Measurements from ENCODE around the gene ADAMTS8. TPM values are rescaled to one million over a fixed set of nuclear protein-coding genes. Genes with fewer than 3 reads are reported as not detected.

The ADAMTS8 gene, protein sequence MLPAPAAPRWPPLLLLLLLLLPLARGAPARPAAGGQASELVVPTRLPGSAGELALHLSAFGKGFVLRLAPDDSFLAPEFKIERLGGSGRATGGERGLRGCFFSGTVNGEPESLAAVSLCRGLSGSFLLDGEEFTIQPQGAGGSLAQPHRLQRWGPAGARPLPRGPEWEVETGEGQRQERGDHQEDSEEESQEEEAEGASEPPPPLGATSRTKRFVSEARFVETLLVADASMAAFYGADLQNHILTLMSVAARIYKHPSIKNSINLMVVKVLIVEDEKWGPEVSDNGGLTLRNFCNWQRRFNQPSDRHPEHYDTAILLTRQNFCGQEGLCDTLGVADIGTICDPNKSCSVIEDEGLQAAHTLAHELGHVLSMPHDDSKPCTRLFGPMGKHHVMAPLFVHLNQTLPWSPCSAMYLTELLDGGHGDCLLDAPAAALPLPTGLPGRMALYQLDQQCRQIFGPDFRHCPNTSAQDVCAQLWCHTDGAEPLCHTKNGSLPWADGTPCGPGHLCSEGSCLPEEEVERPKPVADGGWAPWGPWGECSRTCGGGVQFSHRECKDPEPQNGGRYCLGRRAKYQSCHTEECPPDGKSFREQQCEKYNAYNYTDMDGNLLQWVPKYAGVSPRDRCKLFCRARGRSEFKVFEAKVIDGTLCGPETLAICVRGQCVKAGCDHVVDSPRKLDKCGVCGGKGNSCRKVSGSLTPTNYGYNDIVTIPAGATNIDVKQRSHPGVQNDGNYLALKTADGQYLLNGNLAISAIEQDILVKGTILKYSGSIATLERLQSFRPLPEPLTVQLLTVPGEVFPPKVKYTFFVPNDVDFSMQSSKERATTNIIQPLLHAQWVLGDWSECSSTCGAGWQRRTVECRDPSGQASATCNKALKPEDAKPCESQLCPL
- polyA plus RNA-seq (2014; cell fraction: cytosol; rRNA removed) = 3.1 and 3.7 TPM in 2 replicates
- 1.9 and 3.0 TPM in 2 replicates for polyA plus RNA-seq (2014; cell fraction: nucleus; rRNA removed)

DNA sequence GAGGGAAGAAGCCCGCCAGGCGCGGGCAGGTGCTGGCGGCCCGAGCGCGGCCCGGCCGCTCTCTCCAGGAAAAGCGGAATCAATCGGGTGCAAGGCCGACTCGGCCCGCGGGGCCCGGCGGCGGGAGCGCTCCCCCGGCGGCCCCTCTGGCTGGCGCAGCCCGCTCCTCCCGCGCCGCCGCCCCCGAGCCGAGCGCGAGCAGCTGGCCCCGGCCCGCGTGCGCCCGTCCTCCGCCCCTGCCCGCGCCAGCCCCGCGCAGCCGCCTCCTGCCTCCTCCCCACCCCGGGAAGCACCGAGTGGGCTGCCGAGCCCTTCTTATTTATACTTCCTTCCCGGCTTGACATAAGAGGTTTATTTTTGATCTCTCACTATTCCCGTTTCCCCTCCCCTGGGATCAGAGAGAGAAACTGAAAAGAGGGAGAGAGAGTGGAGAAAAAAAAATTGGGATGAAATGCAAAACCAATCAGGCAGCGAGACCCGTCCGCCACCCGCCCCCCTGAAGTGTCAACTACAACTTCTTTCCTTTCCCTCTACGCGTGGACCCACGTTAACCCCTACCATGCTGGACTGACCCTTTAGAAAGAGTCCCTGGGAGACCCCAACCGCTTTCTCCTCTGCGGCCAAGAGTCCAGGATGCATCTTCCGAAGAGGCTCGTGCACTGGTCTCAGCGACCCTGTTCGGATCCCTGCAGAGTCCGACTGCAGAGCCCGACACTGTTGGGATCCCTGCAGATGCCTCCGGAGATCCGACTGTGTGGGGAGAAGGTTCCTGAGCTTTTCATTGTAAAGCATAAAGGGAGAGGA, at the start of gene ADAMTS8:
Gene ADAMTS8 (minus strand): TSS at position 294 of the 804 bp plus-strand sequence. CDS start 323 bp downstream, outside the sequence.
- no peak for DNase-seq (ENCODE audit: low spot score)

DNA sequence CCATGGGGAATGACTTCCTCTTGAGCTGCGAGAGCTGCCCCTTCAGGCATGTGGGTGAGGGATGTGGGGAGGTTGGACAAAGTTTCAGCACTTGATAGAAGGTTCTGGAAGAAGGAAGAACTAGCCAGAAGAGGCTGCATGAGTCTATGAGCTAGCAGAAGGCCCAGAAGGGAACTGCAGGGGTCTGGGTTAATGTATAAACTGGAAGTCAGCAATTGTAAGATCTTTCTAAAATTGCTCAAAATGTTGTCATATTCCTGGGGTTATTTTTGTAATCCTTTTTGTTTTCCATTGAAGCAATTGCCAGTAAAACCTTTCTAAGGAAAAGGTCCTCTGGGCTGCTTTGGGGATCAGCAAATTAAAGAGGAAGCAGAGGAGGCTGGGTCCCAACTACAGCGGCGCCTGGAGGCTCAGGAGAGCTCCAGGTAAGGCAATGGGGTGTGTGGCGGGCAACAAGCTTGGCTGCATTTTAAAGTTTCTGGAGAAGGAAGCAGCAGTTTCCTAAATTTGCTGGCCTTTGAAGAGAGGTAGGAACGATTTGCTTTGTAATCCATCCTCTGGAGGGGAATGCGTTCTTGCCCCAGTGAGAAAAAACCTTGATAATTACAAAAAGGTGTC, 49.3 kb upstream of the ADAMTS8 start:
- no peak for DNase-seq (ENCODE audit: low spot score)

DNA sequence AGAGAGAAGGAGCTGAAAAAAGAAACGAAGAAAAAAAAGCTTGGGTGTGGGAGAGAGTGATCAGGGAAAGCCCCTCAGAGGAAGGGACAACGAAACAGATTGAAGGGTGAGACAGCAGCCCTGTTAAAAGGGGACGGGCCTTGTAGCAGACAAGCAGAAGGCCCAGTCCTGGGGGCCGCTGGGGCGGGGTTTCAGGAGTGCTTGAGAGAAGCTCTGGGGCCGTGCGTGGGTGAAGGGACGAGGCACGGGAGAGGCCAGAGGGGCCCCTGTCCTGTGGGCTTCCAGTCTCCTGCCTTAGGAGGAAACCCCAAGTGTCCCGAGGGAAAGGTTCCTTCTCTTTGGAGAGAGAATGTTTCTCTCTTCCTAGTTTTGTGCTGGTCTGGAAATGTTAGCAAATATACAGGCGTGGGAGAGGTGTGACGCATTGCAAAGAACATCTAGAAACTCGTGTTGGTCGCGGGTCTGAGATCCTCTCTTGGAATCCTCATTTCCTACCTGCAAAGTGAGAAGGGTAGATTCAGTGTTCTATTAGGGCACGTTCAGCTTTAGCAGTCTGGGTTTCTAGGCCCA, 48.6 kb upstream of the ADAMTS8 start:
- DNase-seq (ENCODE audit: low spot score) = no peak

DNA sequence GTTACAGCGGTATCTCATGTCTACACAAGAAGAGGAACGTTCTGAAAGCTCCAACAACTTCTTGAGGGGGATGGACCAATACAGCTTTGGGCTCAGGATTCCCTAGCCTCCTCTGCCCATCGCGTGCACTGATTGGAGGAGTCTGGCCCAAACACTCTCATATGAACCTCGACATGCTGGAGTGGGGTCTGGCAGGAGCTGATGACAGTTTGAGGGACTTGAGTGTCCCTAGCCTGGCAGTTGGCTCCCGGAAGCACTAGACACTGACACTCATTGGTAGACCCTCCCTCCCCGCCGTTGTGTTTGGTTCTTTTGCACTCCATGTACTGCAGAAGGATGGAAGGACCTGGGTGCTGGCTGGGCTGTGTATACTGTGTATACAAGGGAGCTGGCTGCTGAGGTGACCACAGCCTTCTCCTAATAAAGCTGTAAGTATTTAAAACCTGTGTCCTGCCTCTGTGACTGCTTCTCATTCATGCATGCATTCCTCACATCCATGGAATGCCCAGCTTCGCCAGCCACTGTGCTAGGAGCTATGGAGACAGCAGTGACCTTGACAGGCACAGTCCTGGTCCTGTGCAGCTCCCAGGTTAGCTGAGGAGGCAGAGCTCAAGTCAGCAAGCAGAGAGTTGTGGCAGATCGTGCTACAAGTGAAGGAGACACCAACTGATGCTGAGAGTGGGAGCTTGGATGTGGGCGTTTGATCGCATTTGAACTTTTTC, 48.0 kb upstream of the ADAMTS8 start:
- no peak for DNase-seq (ENCODE audit: low spot score)

DNA sequence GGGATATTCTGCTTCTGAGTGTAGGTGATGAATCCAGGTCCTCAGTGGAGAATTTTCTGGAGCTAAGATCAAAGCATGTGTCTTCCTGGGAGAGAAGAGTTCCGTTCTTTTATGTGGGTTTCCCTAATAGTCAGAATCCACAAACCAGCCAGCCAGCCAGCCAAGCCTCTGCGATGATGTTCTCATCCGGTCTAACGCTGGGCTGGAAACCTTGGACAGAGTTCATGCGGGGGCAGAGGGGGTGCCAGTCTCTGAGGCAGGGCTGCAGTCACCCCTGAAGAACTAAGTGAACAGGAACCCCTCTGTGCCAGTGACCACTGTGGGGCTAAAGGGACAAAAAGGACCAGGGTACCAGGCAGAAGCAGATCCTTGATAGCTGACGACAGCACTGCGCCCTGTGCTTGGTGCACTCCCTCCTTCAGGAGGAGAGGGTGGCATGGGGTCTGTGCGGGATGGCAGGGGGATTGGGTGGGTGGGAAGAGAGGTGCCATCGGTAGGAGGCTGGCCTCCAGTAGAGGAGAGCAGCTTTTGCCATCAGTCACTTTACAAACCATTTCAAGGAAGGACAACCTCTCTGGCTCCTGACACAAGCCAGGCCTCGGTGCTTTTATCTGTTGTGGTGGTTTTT, 47.1 kb upstream of the ADAMTS8 start:
- no peak for DNase-seq (ENCODE audit: low spot score)

DNA sequence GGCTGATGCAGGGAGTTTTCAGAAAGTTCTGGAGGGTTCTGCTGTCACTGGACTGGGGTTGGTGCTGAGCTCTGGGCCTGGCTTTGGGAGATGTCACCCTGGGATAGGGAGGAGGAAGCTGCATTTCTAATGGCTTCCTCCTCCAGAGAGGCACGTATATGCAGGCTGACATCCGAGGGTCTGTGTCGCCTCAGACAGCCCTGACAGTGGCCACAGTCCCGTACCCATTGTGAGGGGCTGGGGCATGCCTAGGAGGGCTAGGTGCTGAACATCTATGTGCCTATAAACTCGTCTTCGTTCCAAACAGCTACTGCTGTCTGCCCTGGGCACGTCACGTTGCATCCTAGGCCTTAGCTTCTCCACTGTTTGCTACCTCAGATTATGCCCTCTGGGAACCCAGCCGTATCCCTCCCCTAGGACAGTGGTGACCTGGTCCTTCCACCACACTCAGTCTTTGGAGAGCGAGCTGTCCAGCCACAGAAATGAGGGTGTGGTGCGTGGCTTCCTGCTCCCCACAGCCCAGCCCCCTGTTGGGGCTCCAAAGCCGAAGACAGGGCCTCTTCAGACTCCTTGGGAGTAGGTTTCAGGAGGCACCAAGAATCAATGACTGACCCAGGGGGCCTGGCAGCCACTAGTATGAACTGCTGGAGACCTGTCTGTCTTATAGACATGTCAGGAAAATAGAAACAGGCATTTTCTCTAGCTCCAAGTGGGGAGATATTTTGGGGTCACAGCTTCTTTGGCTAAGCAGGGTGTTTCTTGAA, 46.4 kb upstream of the ADAMTS8 start:
- DNase-seq (ENCODE audit: low spot score) = no peak

DNA sequence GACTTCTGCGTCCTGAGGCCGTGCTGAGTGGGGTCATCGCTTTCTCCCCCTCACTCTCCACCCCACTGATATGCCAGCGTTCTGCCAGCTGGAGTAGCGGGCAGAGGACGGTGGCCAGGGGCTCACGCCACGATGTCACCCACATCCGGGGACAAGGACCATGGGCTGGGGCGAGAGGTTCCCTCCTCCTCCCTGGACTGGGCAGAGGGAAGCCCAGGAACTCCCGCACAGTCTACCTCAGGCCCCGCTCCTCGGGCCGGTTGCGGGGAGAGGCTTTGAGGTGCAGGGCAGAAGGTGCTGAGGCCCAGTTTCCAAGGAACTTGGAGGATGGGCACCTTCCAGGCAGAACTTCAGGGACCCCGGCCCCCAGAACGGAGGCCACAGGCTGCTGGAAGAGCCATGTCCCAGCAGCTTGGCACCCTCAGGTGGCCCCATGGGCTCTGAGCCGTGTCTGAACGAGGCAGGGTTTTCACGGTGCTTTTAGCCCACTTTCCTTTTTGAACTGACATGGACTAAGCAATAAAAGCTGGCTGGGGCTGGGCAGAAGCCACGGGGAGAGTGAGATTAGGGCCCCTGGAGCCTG, 45.5 kb upstream of the ADAMTS8 start:
- no peak for DNase-seq (ENCODE audit: low spot score)

DNA sequence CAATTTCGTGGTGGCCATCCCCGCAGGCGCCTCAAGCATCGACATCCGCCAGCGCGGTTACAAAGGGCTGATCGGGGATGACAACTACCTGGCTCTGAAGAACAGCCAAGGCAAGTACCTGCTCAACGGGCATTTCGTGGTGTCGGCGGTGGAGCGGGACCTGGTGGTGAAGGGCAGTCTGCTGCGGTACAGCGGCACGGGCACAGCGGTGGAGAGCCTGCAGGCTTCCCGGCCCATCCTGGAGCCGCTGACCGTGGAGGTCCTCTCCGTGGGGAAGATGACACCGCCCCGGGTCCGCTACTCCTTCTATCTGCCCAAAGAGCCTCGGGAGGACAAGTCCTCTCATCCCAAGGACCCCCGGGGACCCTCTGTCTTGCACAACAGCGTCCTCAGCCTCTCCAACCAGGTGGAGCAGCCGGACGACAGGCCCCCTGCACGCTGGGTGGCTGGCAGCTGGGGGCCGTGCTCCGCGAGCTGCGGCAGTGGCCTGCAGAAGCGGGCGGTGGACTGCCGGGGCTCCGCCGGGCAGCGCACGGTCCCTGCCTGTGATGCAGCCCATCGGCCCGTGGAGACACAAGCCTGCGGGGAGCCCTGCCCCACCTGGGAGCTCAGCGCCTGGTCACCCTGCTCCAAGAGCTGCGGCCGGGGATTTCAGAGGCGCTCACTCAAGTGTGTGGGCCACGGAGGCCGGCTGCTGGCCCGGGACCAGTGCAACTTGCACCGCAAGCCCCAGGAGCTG, 44.8 kb upstream of the ADAMTS8 start:
- DNase-seq (ENCODE audit: low spot score) = no peak

DNA sequence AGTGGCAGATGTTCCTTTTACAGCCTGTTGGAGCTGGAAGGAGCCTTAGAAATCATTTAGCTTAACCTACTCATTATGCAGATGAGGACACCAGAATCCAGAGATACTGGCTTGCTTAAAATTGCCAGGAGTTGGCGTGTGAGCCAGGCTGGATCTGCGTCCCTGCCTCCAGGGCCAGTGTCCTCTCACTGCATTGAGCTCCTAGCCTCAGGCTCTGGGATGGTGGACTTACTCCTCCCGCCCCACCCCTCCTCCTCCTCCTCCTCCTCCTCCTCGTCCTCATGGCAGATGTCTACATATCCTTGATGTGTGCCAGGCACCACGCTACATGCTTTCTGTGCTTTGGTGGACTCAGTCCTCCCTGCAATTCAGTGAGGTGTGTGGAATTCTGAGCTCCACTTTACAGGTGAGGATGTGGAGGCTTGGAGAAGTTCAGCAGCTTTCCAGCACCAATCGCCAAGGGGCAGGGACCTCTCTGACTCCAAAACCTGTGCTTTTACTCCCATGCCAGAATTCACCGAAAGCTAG, 44.1 kb upstream of the ADAMTS8 start:
- no peak for DNase-seq (ENCODE audit: low spot score)

DNA sequence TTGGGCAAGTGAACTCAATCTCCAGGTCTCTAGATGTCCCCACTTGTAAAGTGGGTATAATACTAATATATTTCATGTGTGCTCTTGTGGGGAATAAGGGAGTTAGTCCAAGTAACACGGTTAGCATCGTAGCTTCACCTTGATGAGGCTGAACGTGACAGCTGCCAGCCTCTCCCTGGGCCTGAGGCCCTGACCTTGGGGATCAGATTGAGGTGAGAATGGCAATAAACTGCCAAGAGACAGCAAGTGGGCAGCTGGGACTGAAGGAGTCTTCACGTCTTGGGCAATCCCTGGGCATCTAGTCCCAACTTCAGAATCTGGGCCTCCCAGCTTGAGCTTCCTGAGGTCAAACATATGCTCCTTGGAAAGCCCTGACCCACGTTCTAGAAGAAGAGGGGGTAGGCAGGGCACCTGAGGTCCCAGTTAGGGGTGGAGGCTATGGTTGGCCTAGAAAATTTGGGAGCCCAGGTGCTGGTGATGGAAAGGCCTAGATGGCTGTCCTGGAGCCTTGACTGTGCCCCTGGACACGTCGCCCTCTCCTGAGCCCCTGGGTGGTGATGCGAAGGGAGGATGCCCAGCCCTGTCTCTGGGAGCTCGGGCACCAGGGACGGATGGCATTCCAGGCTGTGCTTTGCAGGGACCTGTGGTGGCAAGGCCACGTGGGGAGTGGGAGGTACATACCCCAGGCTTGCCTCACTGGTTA, 43.5 kb upstream of the ADAMTS8 start:
- DNase-seq (ENCODE audit: low spot score) = no peak

DNA sequence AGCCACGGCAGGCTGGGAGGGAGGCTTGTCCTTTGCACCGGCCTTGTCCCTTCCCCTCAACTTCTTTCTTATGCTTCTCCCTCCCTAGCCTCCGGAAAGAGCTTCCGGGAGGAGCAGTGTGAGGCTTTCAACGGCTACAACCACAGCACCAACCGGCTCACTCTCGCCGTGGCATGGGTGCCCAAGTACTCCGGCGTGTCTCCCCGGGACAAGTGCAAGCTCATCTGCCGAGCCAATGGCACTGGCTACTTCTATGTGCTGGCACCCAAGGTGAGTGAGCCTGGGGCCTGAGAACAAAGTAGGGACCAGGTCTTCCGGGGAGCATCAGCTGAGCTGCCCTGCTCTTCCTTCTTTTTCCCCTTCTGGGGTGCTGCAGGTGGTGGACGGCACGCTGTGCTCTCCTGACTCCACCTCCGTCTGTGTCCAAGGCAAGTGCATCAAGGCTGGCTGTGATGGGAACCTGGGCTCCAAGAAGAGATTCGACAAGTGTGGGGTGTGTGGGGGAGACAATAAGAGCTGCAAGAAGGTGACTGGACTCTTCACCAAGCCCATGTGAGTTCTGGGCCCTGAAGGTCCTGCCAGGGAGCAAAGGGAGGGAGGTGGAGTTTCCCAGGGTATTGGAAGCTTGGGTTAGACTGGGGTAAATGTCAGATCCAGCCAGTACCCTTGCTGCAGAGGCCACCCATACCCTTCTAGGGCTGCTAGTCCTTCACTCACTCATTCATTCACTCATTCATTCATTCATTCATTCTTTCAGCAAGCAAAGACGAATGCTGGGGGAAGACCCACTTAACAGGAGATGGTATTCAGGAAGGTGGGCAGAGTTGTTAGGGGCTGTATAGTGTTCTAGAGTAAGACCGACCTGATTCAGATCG, 42.7 kb upstream of the ADAMTS8 start:
- DNase-seq (ENCODE audit: low spot score) = no peak

DNA sequence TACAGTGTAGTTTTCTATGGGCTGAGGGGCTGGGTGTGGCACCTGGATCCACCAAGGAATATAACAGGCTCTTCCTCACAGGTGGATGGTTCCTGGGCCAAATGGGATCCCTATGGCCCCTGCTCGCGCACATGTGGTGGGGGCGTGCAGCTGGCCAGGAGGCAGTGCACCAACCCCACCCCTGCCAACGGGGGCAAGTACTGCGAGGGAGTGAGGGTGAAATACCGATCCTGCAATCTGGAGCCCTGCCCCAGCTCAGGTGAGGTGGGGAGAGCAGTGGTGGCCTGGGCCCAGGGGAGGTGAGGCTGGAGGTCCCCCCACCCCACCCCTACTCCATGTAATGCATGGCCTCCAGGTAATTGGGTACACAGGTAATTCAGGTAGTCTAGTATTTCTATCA, 40.8 kb upstream of the ADAMTS8 start:
- DNase-seq (ENCODE audit: low spot score) = no peak

DNA sequence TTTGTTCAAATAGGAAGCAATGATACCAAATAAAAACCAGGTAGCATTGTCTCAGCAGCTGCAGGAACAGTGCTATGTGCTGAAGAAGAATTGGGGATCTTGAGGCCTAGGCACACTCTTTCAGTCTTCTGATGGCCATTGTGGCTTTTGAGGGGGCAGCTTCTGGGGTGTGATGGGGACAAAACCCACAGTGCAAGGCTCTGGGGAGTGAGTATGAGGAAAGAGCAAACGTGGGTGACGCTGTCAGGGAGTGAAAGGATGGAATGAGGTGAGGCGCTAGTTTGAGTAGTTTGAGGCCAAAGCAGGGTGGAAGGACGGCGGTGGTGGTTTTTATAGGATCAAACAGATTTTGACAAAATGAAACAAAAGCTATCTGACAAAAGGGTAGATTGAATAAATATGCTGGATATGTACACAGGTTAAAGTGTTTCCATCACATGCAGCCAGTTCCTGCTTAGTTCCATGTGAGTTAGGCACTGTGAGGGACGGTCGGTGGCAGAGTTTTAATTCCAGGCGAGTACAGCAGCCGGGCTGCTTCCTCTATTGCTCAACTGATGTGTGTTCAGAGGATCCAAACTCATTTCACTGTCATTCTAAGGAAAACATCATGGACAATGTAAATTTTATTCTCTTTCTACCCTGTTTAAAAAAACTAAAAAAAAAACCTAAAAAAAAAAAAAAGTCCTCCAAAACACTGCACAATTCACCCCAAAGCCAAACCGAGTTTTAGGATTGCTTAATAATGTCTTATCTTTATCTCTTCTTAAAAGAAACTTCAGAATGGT, 38.9 kb upstream of the ADAMTS8 start:
- no peak for DNase-seq (ENCODE audit: low spot score)

DNA sequence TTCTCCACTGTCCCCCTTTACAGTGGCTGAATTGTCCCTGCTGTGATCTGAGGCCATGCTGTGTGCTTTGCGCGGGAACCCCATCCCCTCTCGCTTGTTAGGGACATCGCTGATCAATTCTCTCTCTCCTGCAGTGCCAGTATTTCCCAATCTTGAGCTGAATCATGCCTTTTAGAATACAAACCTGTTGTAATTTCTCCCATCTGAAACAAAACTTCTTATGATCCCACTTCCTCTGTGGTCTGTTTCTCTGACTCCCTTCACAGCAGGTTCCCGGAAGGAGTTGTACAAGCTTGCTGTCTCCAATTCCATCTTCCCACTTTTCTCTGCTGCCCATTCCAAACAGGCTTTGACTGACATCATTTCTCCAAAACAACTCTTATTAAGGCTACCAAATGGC, 36.9 kb upstream of the ADAMTS8 start:
- DNase-seq (ENCODE audit: low spot score) = no peak

DNA sequence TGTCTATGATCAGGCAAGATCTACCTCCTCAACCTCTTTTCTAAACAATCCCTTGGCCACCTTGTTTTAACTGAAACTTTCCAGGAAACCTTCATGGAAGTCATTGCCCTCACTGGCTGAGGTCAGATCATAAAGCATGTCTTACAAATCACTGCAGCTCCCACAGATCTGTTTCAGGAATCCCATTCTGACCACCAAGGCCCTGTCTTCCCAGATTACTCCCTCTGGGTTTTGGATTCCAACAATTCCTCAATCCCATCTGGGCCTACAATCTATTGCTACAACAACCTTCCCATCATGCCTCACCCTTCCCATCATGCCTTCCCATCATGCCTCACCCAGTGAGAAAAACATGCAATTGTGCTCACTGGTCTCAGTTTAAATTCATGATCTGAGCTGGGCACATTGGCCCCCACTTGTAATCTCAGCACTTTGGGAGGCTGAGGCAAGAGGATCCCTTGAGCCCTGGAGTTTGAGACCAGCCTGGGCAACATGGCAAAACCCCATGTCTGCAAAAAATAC, 35.9 kb upstream of the ADAMTS8 start:
- DNase-seq (ENCODE audit: low spot score) = no peak

Measured in SK-N-DZ (cell line).